GM10248 (cell line): Measurements from ENCODE around the gene TEN1.

Source experiments
- CTCF ChIA-PET: fragments of 300-600 bp; sonication (Branson Sonifier 250); formaldehyde crosslinking; extraction: SDS; loops from one replicate; lab custom pipeline; 2021; ENCODE audit warnings: antibody characterized with exemption; lab: Yijun Ruan, JAX
- POLR2A ChIA-PET: fragments of 350-650 bp; sonication (Branson Sonifier 250); formaldehyde crosslinking; extraction: SDS; loops from one replicate; lab custom pipeline; 2020; ENCODE audit warnings: antibody characterized with exemption; lab: Yijun Ruan, JAX
- DNase-seq: peaks from one replicate; pipeline ENCODE4 v3.0.0; 2012; ENCODE audit errors: extremely low spot score
- TF ChIP-seq, protein P1 (sequence below): IDR thresholded peaks from 2 replicates; pipeline ENCODE4 v1.5.1; 2012; ENCODE audit warnings: mild to moderate bottlenecking, low read depth; ENCODE audit errors: extremely low read depth, missing control alignments, control extremely low read depth

The TEN1 gene

DNA sequence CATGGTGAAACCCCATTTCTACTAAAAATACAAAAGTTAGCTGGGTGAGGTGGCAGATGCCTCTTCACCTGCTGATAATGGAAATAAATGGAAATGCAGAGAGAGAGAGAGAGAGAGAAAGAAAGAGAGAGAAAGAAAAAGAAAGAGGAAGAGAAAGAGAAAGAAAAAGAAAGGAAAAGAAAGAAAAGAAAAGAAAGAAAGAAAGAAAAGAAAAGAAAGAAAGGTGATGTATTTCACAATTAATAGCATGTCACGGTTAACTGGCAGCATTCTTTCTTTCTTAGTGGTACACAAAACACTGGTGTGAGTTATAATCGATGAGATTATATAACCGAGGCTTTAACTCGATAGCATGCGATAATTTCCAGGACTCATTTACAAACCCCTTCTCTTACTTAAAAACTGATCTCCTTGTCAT is 3.3 kb upstream of the TEN1 start:
- TF ChIP-seq, protein P1, sequence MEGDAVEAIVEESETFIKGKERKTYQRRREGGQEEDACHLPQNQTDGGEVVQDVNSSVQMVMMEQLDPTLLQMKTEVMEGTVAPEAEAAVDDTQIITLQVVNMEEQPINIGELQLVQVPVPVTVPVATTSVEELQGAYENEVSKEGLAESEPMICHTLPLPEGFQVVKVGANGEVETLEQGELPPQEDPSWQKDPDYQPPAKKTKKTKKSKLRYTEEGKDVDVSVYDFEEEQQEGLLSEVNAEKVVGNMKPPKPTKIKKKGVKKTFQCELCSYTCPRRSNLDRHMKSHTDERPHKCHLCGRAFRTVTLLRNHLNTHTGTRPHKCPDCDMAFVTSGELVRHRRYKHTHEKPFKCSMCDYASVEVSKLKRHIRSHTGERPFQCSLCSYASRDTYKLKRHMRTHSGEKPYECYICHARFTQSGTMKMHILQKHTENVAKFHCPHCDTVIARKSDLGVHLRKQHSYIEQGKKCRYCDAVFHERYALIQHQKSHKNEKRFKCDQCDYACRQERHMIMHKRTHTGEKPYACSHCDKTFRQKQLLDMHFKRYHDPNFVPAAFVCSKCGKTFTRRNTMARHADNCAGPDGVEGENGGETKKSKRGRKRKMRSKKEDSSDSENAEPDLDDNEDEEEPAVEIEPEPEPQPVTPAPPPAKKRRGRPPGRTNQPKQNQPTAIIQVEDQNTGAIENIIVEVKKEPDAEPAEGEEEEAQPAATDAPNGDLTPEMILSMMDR = no peak
- ChIA-PET POLR2A (no interaction called here), CTCF (no interaction called here)
- no peak for DNase-seq

- DNase-seq = no peak
- CTCF ChIA-PET = interaction anchor here (1.3 kb wide), 2 partner anchors 38 to 71 kb away, joined by 5 to 7 read pairs; partner anchors contain the start of gene MRPL38
- TF ChIP-seq, protein P1 = no peak
- POLR2A ChIA-PET = no interaction called here
Measured at GRCh38 chr17:75976175-75976848, 2.7 kb upstream of the TEN1 start.

- DNase-seq = no peak
- ChIA-PET CTCF (interaction anchor here (1.1 to 1.5 kb wide), 2 partner anchors 12 to 20 kb away, joined by 5 read pairs; partner anchors contain the start of gene CDK3), POLR2A (interaction anchor here (0.5 to 0.7 kb wide), 2 partner anchors 30 to 64 kb away, joined by 3 to 7 read pairs; no protein-coding TSS in a partner anchor)
- TF ChIP-seq, protein P1 = no peak
Measured at GRCh38 chr17:75979705-75980187, 706 bp downstream of the TEN1 start.

DNA sequence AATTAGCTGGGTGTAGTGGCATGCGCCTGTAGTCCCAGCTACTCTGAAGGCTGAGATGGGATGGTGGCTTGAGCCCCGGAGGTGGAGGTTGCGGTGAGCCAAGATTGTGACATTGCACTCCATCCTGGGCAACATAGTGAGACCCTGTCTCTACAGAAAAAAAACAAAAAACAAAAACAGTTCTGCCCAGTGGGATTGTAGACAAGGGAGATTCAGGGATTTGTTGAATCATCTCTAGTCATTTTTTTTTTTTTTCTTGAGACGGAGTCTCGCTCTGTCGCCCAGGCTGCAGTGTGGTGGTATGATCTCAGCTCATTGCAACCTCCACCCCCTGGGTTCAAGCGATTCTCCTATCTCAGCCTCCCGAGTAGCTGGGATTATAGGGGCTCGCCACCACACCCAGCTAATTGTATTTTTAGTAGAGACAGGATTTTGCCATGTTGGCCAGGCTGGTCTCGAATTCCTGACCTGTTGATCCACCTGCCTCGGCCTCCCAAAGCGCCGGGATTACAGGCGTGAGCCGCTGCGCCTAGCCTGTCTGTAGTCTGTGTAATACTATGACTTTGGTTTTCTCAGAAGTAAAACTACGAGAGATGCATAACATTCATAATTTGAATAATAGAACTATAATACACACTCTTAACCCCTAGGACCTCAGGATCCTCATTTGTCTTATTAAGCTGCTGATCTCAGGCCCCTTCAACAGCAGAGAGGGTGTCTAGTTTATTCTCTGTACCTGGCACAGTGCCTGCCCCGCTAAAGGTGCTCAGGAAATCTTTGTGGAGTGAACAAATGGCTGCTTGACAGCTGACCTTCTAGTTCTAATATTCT is 1.4 kb downstream of the TEN1 start:
- ChIA-PET POLR2A (interaction anchor here (0.5 to 0.7 kb wide), 6 partner anchors 9 to 720 kb away, joined by 3 to 8 read pairs (median 4); no protein-coding TSS in a partner anchor), CTCF (interaction anchor here (1.0 to 1.8 kb wide), 4 partner anchors 11 to 34 kb away, joined by 5 to 6 read pairs (median 5); partner anchors contain the start of gene CDK3)
- DNase-seq = no peak
- TF ChIP-seq, protein P1 = no peak

DNA sequence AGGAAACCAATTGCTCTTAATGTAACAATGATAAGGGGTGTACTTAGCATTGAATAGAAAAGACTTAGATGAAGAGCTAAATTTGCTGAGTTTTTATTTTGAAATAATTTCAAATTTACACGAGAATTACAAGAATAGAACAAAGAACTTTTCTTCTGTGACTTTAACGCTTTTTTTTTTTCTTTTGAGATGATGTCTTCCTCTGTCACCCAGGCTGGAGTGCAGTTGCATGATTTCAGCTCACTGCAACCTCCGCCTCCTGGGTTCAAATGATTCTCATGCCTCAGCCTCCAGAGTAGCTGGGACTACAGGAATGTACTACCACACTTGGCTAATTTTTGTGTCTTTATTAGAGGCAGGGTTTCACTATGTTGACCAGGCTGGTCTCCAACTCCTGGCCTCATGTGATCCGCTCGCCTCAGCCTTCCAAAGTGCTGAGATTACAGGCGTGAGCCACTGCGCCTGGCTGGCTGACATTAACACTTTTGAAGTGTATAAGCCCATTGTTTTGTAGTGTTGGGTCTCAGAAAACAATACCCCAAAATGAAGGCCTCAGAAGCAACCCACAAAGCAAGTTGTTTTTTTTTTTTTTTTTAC is 2.1 kb downstream of the TEN1 start:
- ChIA-PET CTCF (interaction anchor here (1.0 to 1.8 kb wide), 4 partner anchors 11 to 33 kb away, joined by 5 to 6 read pairs (median 5); partner anchors contain the start of gene CDK3), POLR2A (interaction anchor here (0.6 kb wide), 2 partner anchors 8 to 303 kb away, joined by 4 to 8 read pairs; no protein-coding TSS in a partner anchor)
- TF ChIP-seq, protein P1 = no peak
- no peak for DNase-seq
